Renal cortical epithelial cell (primary cell): Measurements from ENCODE around the gene ZNF74. TPM values are rescaled to one million over a fixed set of nuclear protein-coding genes. Genes with fewer than 3 reads are reported as not detected.

Source experiments
- DNase-seq: peaks from one replicate; pipeline ENCODE4 v3.0.0-alpha.2; 2011; ENCODE audit warnings: low read depth
- total RNA-seq: library from RNA; depleted of rRNA; stranded (reverse); fragments of >200 nt; gene quantifications from 2 replicates; pipeline ENCODE4 v1.2.3, GENCODE V29; 2014

The ZNF74 gene
- total RNA-seq, 1 donor from 2014 or later, result 17.8 TPM

DNA sequence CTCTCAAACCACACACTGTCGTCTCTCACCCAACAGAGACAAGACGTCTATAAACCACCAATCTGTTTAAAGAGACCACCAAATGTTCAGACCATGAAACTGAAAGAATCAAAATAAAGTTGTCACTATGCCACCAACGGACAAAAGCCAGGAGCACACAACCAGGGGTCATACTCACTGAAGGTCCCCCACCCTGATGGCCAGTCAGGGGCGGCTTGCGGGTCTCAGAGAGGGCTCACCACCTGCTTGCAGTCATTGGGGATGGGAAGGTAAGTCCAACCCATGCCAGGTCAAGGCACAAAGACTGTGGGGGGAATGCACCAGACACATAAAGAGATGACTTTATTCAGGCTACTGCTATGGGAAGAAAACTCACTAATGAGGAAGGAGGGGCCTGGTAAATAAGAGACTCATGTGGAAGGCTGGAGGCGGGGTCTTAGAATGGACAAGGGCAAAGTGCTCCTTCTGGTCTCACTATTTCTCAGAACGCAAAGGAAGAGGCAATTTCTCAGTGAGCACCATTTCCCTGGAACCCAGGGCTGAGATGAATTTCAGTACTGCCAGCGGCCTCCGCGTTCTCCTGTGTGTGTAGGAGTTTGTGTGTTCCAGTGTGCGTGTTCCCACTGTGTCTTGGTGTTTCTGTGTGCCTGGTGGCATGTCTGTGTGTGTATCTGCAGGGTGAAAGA lies 26.3 kb downstream of the ZNF74 start:
- no peak for DNase-seq

DNA sequence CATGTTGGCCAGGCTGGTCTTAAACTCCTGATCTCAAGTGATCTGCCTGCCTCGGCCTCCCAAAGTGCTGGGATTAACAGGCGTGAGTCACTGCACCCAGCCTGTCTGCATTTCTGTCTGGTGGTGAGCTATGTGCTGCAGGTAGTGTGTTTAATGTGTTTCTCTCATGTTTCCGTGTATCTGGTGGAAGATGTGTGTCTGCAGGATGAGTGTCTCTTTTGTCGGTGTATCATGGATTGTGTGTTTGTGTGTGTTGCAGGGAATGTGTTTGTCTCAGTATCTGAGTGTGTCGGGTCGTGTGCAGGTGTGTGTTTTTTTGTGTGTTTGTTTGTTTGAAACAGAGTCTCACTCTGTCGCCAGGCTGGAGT lies 27.5 kb downstream of the ZNF74 start:
- DNase-seq, result no peak

DNA sequence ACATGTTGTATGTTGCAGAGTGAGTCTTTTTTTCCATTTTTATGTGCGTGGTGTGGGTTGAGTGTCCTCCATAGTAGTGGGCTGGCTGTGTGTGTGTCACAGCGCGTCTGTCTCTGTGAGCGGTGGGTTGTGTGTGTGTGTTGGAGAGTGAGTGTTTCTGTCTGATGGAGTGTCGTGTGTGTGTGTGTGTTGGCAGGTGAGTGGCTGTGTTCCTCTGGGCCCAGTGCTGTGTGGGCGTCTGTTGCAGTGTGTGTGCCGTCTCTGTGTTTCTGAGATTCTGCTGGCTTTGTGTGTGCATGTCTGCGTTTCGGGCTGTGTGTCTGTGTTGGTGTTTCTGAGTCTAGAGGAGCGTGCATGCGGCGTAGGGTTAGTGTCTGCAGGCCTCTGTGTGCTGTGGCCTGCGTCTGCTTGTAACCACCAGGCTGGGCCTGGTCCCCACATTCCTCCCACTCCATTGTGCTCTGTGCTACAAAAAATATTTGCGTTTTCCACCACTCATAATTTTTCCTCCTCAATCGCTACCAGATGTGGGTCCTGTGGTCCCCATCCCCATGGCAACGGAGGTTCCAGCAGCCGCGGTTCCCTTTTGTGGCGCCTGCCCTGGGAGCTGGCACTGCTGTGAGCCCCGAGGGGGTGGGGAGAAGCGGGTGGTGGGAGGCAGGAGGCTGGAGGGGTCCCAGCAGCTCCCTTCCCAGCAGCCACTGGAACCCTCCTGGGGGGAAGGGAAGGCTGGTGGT lies 28.5 kb downstream of the ZNF74 start:
- no peak for DNase-seq

DNA sequence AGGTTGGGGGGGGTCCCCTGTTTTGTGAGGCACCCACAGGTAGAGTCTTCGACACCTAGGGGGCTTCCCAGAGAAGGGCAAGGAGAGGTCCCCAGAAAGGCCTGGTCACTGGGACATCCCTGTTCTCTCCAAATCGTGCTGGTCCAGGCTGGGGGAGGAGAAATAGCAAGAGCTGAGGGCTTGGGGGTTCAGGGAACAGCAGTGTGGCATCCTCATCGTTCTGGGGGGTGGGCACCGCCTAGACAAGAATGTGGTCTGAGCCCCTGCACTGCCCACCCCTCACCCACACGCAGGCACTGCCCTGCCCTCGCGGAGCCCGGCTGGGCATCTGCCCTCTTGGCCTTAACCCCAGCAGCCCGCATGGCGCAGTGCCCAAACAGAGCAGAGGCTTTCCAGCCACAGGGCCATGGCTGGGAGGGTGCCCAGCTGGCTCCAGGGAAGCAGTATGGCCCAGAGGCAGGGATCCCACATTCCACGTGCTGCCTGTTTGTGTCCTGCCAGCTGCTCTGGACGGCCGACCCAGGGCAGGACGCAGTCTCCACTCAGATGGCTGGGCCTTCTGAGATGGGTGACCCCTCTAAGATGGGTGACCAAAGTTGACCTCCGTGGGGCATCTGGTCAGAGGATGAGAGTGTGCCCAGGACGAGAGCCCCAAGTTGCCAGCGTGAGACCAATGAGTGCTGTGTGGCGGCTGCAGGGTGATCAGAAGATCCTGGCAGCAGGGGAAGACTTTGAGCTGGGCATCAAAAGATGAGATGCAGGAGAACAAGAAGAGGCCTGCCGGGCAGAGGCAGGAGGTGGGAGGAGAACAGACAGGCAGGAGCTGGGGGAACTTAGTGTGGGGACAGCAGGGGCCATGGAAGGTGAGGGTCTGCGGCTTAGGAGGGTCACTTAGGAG lies 29.3 kb downstream of the ZNF74 start:
- DNase-seq, result no peak

DNA sequence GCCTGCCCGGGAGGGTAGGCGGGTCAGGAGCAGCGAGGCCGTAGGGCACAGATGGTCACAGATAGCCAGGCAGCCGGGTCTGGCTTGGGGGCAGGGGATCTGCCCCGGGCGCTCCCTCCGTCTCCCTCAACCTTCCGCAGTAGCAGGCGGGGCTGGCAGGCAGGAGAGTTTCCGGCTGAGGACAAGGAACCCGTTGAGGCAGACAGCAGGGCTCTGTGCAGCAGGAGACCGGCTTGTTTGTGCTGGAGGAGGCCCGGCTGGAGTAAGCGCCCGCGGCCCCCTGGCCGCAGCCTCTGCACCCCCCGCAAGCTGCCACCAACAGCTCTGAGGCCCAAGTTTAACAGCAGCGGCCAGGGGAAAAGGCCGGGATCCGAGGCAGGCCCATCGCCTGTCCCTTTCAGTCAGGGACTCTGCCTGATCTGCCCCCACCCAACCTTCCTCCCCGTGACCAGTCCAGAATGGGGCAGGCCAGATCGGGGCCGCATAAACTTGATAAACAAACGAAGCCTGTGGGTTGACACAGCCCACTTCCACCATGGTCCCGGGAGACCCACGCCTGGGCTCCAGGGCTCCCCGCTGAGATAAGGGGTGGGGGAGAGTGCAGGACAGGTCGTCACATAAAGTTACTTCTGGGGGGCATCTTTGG lies 30.1 kb downstream of the ZNF74 start:
- DNase-seq, result no peak

DNA sequence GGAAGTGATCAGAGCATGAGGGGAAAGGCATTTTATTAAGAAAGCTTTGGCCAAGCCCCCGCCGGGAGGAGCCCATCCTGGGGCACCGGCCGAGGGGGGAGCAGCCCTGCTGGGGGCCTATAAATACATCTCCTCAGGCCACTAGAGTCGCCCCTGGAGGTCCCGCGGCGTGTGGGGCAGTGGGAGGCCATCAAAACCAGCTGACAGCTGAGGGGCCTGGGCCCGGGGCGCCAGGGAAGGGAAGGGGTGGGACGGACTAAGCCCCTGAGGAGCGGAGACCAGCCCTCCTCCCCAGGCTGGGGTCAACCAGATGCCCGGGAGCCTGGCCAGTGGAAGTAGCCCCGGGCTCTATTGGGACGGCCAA lies 30.6 kb downstream of the ZNF74 start:
- no peak for DNase-seq

DNA sequence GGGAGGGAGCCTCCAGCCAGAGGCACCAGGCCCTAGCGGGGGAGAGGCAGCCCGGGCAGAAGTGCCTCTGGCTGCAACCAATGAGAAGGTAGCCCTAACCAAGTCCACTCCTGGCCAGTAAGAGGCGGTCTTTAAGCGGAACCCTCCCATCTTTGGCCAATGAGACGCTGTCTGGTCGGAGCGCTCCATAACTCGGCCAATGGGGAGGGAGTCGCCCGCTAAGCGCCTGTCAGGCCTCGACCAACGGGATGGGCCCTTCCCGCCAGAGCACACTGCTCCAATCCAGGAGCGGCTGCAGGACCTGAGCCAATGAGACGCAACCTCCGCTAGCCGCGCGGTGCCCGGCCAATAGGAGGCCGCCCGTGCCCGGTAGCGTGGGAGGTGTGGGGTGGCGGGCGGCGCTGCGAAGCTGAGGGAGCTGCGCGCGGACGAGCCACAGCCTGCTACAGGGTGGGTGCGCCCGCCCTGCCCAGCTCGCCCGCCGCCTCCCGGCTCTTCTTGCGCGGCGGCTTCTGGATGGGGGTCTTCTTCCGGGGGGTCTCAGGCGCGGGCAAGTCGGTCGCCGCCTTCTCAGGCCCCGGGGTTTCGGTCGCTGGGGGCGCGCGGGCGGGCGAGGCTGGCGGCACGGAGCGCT lies 31.1 kb downstream of the ZNF74 start:
- no peak for DNase-seq

DNA sequence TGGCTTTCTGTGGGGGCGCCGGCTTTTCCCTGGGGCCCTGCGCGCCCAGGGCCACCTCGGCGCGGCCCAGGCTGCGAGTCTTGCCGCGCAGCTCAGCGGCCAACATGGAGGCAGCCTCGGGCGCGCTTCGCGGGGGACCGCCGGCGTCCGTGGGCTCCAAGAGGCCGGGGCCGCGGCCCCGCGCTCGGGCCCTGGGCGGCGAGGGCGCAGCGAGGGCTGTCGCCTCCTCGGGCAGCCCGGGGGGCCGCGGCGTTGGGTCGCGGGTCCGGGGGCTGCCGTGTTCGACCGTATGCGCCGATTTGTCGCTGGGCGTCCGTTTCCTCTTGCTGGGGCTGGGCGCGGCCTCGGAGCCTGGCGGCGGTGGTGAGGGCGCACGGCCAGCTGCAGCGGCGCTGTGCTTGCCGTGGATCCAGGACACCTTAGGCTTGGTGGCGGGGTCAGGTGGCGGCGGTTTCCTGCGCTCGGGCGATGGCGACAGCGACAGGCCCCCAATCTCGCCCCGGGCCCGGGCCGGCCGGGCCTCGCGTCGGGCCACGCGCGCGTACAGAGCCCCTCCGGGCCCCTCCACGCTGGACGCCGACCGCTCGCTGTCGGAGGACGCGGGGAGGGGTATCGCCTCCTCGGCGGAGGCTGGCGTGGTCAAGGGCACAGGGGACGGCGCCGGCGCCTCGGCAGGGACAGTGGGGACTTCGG lies 31.8 kb downstream of the ZNF74 start:
- DNase-seq, result no peak

DNA sequence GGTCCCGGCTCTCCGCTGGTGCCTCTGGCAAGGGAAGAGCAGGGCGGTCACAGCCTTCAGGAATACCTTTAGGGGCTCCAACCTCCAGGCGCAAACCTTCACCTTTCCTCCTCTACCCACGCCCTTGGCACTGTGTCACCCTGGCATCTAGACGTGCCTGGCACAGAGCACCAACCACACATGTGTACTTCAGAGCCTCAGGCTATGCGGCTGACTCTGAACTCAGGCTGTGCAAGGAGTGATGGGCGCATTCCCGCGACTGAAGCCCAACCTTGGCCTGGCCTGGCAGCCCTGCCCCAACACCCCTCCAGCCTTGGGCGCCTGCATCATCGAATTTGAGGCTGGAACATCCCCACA lies 32.3 kb downstream of the ZNF74 start:
- DNase-seq, result no peak

DNA sequence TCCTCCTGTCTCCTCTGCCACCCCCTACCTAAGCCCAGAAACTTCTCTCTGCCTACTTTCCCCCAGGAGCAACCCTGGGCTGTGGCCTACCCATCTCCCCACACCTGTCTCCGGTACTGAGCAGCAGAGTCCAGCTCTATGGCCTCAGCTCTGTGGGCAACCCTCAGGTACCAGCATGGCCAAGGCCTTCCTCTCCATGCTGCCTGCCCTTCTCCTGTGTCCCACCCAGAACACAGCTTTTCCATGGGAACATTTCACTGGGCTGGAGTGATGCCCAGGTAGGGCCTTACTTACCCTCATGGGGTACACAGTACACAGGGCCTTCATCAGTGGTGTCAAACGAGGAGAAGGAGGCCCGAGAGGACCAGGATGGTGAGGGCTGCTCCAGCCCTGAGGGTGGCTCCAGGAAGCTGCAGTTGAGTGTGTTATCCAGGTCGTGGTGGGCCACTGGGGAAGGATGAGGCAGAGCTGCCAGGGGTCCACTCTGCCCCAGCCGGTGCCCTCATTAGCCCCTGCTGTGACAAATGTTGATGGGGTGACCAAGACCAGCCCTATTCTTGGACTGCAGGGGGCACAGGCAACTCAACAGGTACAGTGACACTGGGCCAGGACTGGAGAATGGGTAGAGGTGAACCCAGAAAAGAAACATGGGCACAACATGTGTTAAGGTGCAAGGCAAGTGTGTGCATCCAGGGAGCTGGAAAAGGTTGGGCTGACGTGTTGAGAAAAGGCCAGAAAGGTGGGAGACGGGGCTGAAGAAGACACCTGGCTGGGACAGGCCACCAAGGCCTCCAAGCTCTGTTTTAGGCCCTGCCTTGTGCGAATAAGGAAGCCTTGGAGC lies 33.4 kb downstream of the ZNF74 start:
- no peak for DNase-seq

DNA sequence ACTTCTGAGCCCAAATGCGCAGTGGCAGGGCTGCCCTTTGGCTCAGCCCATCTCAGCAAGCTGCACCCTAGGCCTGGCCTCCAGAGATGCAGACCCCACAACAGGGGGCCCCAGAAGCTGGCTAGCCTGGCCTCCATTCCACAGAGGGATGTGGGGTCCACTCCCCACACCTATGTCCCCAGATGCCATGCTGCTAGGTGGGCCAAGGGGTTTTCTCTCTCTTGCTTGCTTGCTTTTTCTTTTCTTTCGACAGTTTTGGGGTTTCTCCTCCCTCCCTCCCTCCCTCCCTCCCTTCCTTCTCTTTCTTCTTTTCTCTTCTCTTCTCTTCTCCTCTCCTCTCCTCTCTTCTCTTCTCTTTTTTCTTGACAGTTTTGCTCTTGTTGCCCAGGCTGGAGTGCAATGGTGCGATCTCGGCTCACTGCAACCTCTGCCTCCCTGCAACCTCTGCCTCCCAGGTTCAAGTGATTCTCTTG lies 34.0 kb downstream of the ZNF74 start:
- no peak for DNase-seq

DNA sequence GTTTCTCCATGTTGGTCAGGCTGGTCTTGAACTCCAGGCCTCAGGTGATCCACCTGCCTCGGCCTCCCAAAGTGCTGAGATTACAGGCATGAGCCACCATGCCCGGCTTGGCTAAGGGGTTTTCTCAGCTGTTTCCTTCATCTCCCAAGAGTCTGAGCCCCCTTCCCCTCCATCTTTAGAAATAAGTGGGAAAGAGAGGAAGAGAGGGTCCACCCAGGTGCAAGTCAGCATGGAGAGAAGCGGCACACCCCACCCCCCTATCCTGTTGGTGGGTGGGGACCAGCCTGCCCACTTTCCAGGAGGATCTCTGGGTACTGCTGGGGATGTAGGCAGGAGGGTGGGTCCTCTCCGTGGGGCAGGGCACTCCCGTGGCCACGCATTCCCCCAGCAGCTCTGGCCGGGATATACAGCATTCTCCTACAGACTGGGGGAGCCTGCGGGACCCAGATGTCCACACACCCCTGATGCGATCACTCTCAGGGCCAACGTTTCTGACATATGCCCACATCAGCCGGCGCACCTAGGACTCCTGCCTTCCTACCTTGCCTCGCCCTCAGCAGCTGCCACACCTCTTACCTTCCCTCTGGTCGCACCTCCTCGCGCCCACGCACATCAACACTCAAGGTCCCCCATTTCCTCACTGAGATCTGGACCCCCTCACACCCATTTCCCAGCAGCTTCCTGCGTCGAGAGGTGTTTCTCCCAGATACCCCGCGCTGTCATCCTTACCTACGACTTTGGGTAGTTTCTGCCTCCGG lies 34.7 kb downstream of the ZNF74 start:
- DNase-seq, result no peak

DNA sequence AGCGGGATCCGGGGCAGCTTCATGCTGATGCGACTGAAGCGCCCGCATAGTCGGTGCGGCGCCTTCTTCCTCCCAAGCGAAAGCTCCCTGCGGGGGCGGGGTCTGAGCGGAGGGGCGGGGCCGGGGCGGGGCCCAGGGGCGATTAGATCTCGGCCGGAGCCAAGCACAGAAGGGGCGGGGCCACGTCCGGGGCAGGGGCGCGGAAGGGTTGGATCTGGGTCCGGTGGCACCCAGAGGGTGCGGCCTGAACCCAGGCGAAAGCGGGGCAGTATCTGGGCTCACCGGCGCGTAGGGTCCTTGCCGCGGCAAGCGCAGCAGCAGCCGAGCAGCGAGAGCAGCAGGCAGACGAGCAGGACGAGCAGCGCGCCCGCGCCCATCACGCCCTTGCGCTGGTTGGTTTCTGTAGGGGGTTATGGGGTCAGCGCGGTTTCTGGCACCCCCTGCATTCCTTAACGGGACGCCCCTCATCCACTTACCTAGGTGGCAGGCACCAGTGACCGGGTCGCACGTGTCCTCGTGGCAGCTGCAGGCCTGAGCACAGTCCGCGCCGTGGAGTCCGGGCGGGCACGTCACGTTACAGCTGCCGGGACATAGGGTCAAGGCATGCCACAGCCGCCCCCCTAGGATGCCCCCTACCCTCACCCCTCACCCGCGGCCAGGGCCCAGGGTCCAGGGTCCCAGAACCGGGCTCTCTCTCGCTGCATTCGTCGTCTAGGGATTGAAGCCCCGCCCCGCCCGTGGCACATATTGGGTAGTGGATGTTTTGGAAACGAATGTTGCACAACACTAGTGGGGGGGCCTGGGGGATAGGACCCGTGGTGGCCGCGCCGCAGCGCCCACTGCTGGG lies 35.5 kb downstream of the ZNF74 start:
- DNase-seq, result no peak

DNA sequence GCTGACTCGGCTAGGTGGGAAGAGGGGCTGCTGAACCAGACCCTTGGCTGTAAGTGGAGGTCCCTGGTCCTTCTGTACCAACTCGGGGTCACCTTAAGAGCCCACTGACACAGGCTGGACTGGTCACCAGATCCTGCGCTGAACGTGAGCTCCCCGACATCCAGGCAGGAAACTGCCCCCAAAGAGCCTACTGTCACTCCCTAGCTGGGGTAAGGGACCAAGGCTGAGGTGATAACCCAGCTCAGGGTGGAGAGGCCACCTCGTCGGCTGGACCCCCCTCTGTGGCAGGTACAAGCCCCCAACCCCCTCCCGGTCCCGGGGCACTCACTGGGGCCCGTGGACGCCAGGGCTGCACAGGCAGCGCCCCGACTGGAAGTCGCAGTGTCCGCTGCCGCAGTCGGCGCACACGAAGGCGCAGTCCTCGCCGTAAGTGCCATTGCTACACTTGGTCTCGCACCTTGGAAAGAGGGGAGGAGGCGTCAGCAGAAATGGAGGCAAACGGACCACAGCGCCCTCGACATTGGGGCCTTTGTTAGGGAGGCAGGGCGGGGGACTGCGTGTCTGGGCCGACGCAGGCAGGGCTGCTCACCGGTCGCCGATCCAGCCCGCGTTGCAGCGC lies 36.3 kb downstream of the ZNF74 start:
- DNase-seq, result no peak

DNA sequence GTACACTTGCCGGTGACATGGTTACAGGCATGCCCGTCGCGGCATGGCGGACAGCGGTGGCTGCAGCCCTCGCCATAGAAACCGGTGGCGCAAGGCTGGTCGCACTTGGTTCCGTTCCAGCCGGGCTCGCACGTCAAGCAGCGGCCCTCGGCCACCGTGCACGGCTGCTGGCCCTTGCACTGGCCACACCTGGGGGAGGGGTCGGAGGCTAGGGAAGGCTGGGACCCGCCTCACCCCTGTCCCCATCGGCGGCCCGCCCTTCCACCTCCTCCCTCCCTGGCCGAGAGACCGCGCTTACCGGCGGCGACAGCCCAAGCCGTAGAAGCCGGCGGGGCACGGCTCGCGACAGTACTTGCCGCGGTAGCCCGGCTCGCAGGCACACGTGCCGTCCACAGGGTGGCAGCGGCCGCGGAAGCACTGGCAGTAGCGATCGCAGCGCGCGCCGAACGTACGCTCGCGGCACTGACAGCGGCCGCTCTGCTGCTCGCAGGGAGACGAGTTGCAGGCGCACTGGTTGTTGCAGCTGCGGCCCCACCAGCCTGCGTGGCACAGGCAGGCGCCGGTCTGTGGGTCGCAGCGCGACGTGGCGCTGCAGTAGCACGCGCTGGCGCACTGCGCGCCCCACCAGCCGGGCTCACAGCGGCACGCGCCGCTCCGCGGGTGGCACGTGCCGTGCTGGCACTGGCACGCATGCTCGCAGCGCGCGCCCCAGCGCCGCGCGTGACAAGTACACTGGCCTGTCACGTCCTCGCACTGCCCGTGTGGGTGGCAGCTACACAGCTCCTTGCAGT lies 37.0 kb downstream of the ZNF74 start:
- no peak for DNase-seq

DNA sequence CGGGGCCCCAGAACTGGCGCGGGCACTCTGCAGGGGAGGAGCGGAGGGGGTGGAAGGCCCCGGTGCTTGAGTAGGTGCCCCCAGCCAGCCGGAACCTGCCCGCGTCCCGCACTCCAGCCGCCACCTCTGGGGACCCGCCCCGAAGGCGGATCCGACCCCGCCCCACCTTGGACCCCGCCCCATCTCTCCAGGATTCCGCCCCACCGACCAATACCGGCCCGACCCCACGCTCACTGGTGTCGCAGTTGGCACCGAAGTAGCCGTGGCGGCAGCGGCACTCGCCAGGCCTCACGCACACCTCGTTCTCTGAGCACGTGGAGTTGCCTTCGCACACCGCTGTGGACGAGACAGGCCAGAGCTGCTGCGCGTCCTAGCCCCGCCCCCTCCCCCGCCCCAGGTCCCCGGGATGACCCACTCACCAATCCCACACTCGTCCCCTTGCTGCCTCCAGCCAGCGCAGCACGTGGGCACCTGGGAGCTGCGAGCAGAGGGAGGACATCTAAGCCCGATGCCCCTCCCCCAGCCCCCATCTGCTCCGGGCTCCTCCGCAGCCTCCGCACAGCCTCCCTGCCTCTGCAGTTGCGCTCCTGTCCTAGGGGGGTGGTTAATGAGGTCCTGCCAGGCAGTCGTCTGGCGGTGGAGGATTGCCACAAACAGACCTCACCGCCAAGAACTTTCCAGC lies 37.7 kb downstream of the ZNF74 start:
- DNase-seq, result no peak
